NCI-H146 treated with DMSO at 0.1 percent for 48 hours (cell line): ENCODE results near the gene MACIR.

Source experiments
- DNase-seq: peaks from one replicate; lab custom pipeline; 2025; ENCODE audit not compliant: unreplicated experiment; lab: John Stamatoyannopoulos, UW

The MACIR gene

GRCh38 chr5:103245761-103246160 is 12.8 kb upstream of the MACIR start:
- no peak for DNase-seq

- DNase-seq = no peak
These were observed 11.4 kb upstream of the MACIR start for GRCh38 chr5:103247118-103247517.

GRCh38 chr5:103249068-103249467 is 9.5 kb upstream of the MACIR start:
- no peak for DNase-seq

- no peak for DNase-seq
These were observed 3.6 kb upstream of the MACIR start for GRCh38 chr5:103254921-103255320.

- no peak for DNase-seq
These were observed 2.9 kb upstream of the MACIR start for GRCh38 chr5:103255691-103256090.

GRCh38 chr5:103256178-103256577 is 2.4 kb upstream of the MACIR start:
- DNase-seq = no peak

- DNase-seq = no peak
These were observed 568 bp downstream of the MACIR start for GRCh38 chr5:103258957-103259704.

GRCh38 chr5:103259705-103260355 is 1.3 kb downstream of the MACIR start:
- DNase-seq = no peak

GRCh38 chr5:103260951-103261350 is 2.4 kb downstream of the MACIR start:
- DNase-seq = no peak

GRCh38 chr5:103262422-103262871 is 3.9 kb downstream of the MACIR start:
- no peak for DNase-seq

- DNase-seq = no peak
These were observed 4.5 kb downstream of the MACIR start for GRCh38 chr5:103263054-103263453.

- DNase-seq = no peak
These were observed 5.9 kb downstream of the MACIR start for GRCh38 chr5:103264508-103264907.

GRCh38 chr5:103270581-103270980 is 12.0 kb downstream of the MACIR start:
- no peak for DNase-seq

GRCh38 chr5:103271570-103272289 is 13.2 kb downstream of the MACIR start:
- no peak for DNase-seq

- no peak for DNase-seq
These were observed 13.8 kb downstream of the MACIR start for GRCh38 chr5:103272377-103272776.

- no peak for DNase-seq
These were observed 15.4 kb downstream of the MACIR start for GRCh38 chr5:103273952-103274351.

- DNase-seq = no peak
These were observed 17.3 kb downstream of the MACIR start for GRCh38 chr5:103275851-103276250.

- DNase-seq = no peak
These were observed 22.4 kb downstream of the MACIR start for GRCh38 chr5:103280967-103281366.

- DNase-seq = no peak
These were observed 24.6 kb downstream of the MACIR start for GRCh38 chr5:103283120-103283519.

GRCh38 chr5:103283869-103284268 is 25.3 kb downstream of the MACIR start:
- no peak for DNase-seq

- DNase-seq = no peak
These were observed 28.1 kb downstream of the MACIR start for GRCh38 chr5:103286622-103287021.

GRCh38 chr5:103289024-103289423 is 30.5 kb downstream of the MACIR start:
- no peak for DNase-seq
